Vagina (tissue), 2 donors: Measurements from ENCODE around the gene ERBB4.

Experiments used
- POLR2A ChIP-seq, 2 donors: fragments of 450-650 bp; IDR thresholded peaks; one replicate each; pipeline ENCODE4 v1.6.1; 2017; ENCODE audit warnings: antibody characterized with exemption in 2 of 2, mild to moderate bottlenecking in 2 of 2, moderate library complexity in 2 of 2
- TF ChIP-seq, protein P1 (sequence below), 3 experiments: fragments of 450-650 bp in 2 of 3; fragments of 200-600 bp in 1 of 3; sonication (generic) in 1 of 3; IDR thresholded peaks; one replicate each; pipeline ENCODE4 v1.5.1; 2017 to 2019; ENCODE audit warnings: antibody characterized with exemption in 3 of 3, mild to moderate bottlenecking in 2 of 3, moderate library complexity in 2 of 3

GRCh38 chr2:211359347-211359746 is 1179.3 kb downstream of the ERBB4 start:
- TF ChIP-seq, protein P1, sequence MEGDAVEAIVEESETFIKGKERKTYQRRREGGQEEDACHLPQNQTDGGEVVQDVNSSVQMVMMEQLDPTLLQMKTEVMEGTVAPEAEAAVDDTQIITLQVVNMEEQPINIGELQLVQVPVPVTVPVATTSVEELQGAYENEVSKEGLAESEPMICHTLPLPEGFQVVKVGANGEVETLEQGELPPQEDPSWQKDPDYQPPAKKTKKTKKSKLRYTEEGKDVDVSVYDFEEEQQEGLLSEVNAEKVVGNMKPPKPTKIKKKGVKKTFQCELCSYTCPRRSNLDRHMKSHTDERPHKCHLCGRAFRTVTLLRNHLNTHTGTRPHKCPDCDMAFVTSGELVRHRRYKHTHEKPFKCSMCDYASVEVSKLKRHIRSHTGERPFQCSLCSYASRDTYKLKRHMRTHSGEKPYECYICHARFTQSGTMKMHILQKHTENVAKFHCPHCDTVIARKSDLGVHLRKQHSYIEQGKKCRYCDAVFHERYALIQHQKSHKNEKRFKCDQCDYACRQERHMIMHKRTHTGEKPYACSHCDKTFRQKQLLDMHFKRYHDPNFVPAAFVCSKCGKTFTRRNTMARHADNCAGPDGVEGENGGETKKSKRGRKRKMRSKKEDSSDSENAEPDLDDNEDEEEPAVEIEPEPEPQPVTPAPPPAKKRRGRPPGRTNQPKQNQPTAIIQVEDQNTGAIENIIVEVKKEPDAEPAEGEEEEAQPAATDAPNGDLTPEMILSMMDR (IDR thresholded peaks at IDR 0.05), result no peak
- no peak for TF ChIP-seq POLR2A (IDR thresholded peaks at IDR 0.05)
